H9 (cell line): ENCODE data around the gene DOCK1. TPM values are rescaled to one million over a fixed set of nuclear protein-coding genes. Genes with fewer than 3 reads are reported as not detected.

Source experiments
- DNase-seq: peaks from one replicate; pipeline ENCODE4 v3.0.0-alpha.2; 2017
- H2AFZ ChIP-seq: one replicate; pipeline ENCODE4 v1.6.1; 2013; ENCODE audit warnings: mild to moderate bottlenecking, low read length, control low read depth, moderate library complexity
- H2AK5ac ChIP-seq: 2 replicates; pipeline ENCODE4 v1.6.1; 2013; ENCODE audit warnings: low read length, control low read depth, mixed read lengths; ENCODE audit not compliant: insufficient read length
- H2BK120ac ChIP-seq: one replicate; pipeline ENCODE4 v1.6.1; 2013; ENCODE audit warnings: low read depth, mild to moderate bottlenecking, low read length, control low read depth, inconsistent platforms; ENCODE audit not compliant: poor library complexity, severe bottlenecking
- H2BK12ac ChIP-seq: 2 replicates; pipeline ENCODE4 v1.6.1; 2013; ENCODE audit warnings: low read length, control low read depth, mixed read lengths, low read depth; ENCODE audit not compliant: insufficient read length
- H2BK15ac ChIP-seq: 2 replicates; pipeline ENCODE4 v1.6.1; 2013; ENCODE audit warnings: low read depth, low read length, control low read depth
- H2BK20ac ChIP-seq: one replicate; pipeline ENCODE4 v1.6.1; 2013; ENCODE audit warnings: low read depth, mild to moderate bottlenecking, low read length, control low read depth, inconsistent platforms; ENCODE audit not compliant: poor library complexity, severe bottlenecking
- H2BK5ac ChIP-seq: 2 replicates; pipeline ENCODE4 v1.6.1; 2013; ENCODE audit warnings: low read length, control low read depth, mixed read lengths; ENCODE audit not compliant: insufficient read length
- H3K14ac ChIP-seq: 2 replicates; pipeline ENCODE4 v1.6.1; 2013; ENCODE audit warnings: low read length, control low read depth; ENCODE audit not compliant: insufficient read depth
- H3K18ac ChIP-seq: 2 replicates; pipeline ENCODE4 v1.6.1; 2013; ENCODE audit warnings: low read depth, mild to moderate bottlenecking, mixed read lengths, low read length, control low read depth; ENCODE audit not compliant: insufficient read length
- H3K23ac ChIP-seq: 2 replicates; pipeline ENCODE4 v1.6.1; 2013; ENCODE audit warnings: low read length, control low read depth, mixed read lengths, low read depth; ENCODE audit not compliant: insufficient read length
- H3K23me2 ChIP-seq: 2 replicates; pipeline ENCODE4 v1.6.1; 2013; ENCODE audit warnings: low read depth, mild to moderate bottlenecking, mixed read lengths, low read length, control low read depth; ENCODE audit not compliant: insufficient read length, poor library complexity, severe bottlenecking
- H3K27ac ChIP-seq: 2 replicates; pipeline ENCODE4 v1.5.1; 2013; ENCODE audit warnings: low read length, control low read depth, mixed read lengths, low read depth; ENCODE audit not compliant: insufficient read length
- H3K27me3 ChIP-seq: 2 replicates; pipeline ENCODE4 v1.6.1; 2013; ENCODE audit warnings: low read length, control low read depth, inconsistent platforms; ENCODE audit not compliant: insufficient read depth
- H3K4ac ChIP-seq: 2 replicates; pipeline ENCODE4 v1.6.1; 2013; ENCODE audit warnings: low read depth, mild to moderate bottlenecking, control low read depth, inconsistent platforms, low read length, moderate library complexity
- H3K4me1 ChIP-seq: 2 replicates; pipeline ENCODE4 v1.6.1; 2013; ENCODE audit warnings: low read length, control low read depth, inconsistent platforms; ENCODE audit not compliant: insufficient read depth
- H3K4me2 ChIP-seq: 2 replicates; pipeline ENCODE4 v1.6.1; 2013; ENCODE audit warnings: low read length, control low read depth, mixed read lengths; ENCODE audit not compliant: insufficient read length, insufficient read depth
- H3K56ac ChIP-seq: 2 replicates; pipeline ENCODE4 v1.6.1; 2013; ENCODE audit warnings: low read depth, mild to moderate bottlenecking, mixed read lengths, low read length, control low read depth; ENCODE audit not compliant: insufficient read length
- H3K79me1 ChIP-seq: 2 replicates; pipeline ENCODE4 v1.6.1; 2013; ENCODE audit warnings: low read depth, mild to moderate bottlenecking, moderate library complexity, low read length, control low read depth, inconsistent platforms; ENCODE audit not compliant: insufficient read depth, poor library complexity, severe bottlenecking
- H3K79me2 ChIP-seq: 2 replicates; pipeline ENCODE4 v1.6.1; 2013; ENCODE audit warnings: low read length, control low read depth, inconsistent platforms; ENCODE audit not compliant: insufficient read depth
- H3K9ac ChIP-seq: 2 replicates; pipeline ENCODE4 v1.6.1; 2013; ENCODE audit warnings: low read length, control low read depth, mixed read lengths; ENCODE audit not compliant: insufficient read length; ENCODE audit errors: extremely low read depth
- H3K9me3 ChIP-seq: one replicate; pipeline ENCODE4 v1.6.1; 2013; ENCODE audit warnings: low read depth, low read length, inconsistent platforms; ENCODE audit not compliant: control insufficient read depth
- H3T11ph ChIP-seq: one replicate; pipeline ENCODE4 v1.6.1; 2013; ENCODE audit warnings: mild to moderate bottlenecking, low read length, control low read depth, inconsistent platforms
- H4K20me1 ChIP-seq: one replicate; pipeline ENCODE4 v1.6.1; 2013; ENCODE audit not compliant: control insufficient read depth, insufficient read length, insufficient read depth
- H4K5ac ChIP-seq: 2 replicates; pipeline ENCODE4 v1.6.1; 2013; ENCODE audit warnings: low read depth, mild to moderate bottlenecking, mixed read lengths, low read length, control low read depth; ENCODE audit not compliant: insufficient read length
- H4K8ac ChIP-seq: replicated peaks from 2 replicates; pipeline ENCODE4 v1.6.1; 2013; ENCODE audit warnings: low read length, control low read depth, mixed read lengths, low read depth; ENCODE audit not compliant: insufficient read length
- H4K91ac ChIP-seq: 2 replicates; pipeline ENCODE4 v1.6.1; 2013; ENCODE audit warnings: low read depth, mild to moderate bottlenecking, moderate library complexity, mixed read lengths, low read length, control low read depth; ENCODE audit not compliant: insufficient read length
- H3K27ac Mint-ChIP-seq, 3 experiments: 2 replicates in 2 of 3; 3 replicates in 1 of 3; pipeline ENCODE4 v1.8.0; 2020 to 2021; ENCODE audit warnings: mixed read lengths in 3 of 3, mild to moderate bottlenecking in 1 of 3, moderate library complexity in 1 of 3
- H3K27me3 Mint-ChIP-seq: 2 replicates; pipeline ENCODE4 v1.8.0; 2021; ENCODE audit warnings: low read depth, mild to moderate bottlenecking, moderate library complexity, mixed read lengths
- H3K36me3 Mint-ChIP-seq, 3 experiments: 2 replicates in 2 of 3; 3 replicates in 1 of 3; pipeline ENCODE4 v1.8.0; 2020 to 2021; ENCODE audit warnings: low read depth in 3 of 3, mixed read lengths in 3 of 3; ENCODE audit not compliant: insufficient read depth in 1 of 3
- H3K4me1 Mint-ChIP-seq, 2 experiments: 2 replicates each; pipeline ENCODE4 v1.8.0; 2020; ENCODE audit warnings: mixed read lengths in 2 of 2
- H3K4me3 Mint-ChIP-seq, 2 experiments: 2 replicates in 1 of 2; 3 replicates in 1 of 2; pipeline ENCODE4 v1.8.0; 2020 to 2021; ENCODE audit warnings: mild to moderate bottlenecking in 2 of 2, mixed read lengths in 2 of 2, moderate library complexity in 1 of 2
- H3K9me3 Mint-ChIP-seq, 2 experiments: 2 replicates in 1 of 2; 3 replicates in 1 of 2; pipeline ENCODE4 v1.8.0; 2020; ENCODE audit warnings: mild to moderate bottlenecking in 2 of 2, mixed read lengths in 2 of 2, moderate library complexity in 1 of 2
- CTCF ChIP-seq: fragments of 200-600 bp; sonication (generic); conservative IDR thresholded peaks from 3 replicates; pipeline ENCODE4 v1.8.0; 2021; ENCODE audit warnings: antibody characterized with exemption, mild to moderate bottlenecking
- WGBS: extraction: QIAGEN DNeasy Blood & Tissue Kit; methylation state at CpG from one replicate; pipeline ENCODE4 v1.1.7; 2013; ENCODE audit warnings: missing lambda C conversion rate, low lambda C conversion rate, mixed read lengths; ENCODE audit not compliant: insufficient read length; ENCODE audit errors: extremely low coverage; 5-methylcytosine and 5-hydroxymethylcytosine counted together
- total RNA-seq: library from RNA; stranded (reverse); gene quantifications from 2 replicates; pipeline ENCODE4 v1.2.1, GENCODE V29; 2021

DOCK1 gene
- total RNA-seq, 1 experiment from 2014 or later = 57.0 TPM

- Histone ChIP-seq H3K14ac (no peak overlapping the region), H3K4me1 (no peaks in the 10 kb centered on the region), H3K4ac (no peak overlapping the region), H3K4me2 (no peak overlapping the region), H4K5ac (no peak overlapping the region), H4K20me1 (no peaks in the 10 kb centered on the region), H2BK12ac (no peak overlapping the region), H2BK20ac (no peak overlapping the region), H2AK5ac (no peak overlapping the region), H3K27me3 (no peaks in the 10 kb centered on the region), H2AFZ (no peak overlapping the region), H3K9ac (no peak overlapping the region), H3K27ac (no peak overlapping the region), H4K91ac (no peak overlapping the region), H2BK15ac (no peak overlapping the region), H3K23me2 (no peaks in the 10 kb centered on the region), H3K23ac (no peak overlapping the region), H2BK120ac (no peak overlapping the region), H3T11ph (no peak overlapping the region), H3K56ac (no peak overlapping the region), H3K18ac (no peak overlapping the region), H3K79me2 (peaks cover 10% of the 10 kb centered on the region; the same call in 1 of the 2 replicates), H3K79me1 (peaks cover 8% of the 10 kb centered on the region), H4K8ac (no peak overlapping the region), H2BK5ac (no peak overlapping the region), H3K9me3 (no peaks in the 10 kb centered on the region)
- Mint-ChIP-seq H3K36me3 (peaks cover 16 to 44% (median 31%) of the 10 kb centered on the region in 3 experiments), H3K4me1 (peaks cover 29 to 39% of the 10 kb centered on the region in 2 experiments), H3K27me3 (no peaks in the 10 kb centered on the region), H3K9me3 (peaks cover 0 to 2% of the 10 kb centered on the region in 2 experiments; a peak in 1 of 5 replicates), H3K27ac (0 out of 7 replicates have a peak overlapping the region, but pooled peaks of 1 of the 3 experiments have one; percentile 82), H3K4me3 (no peak overlapping the region)
- no CpG with 5 or more reads among the region's 7 CpGs for WGBS
- no peak for DNase-seq
- TF ChIP-seq CTCF = no peak
Measured at GRCh38 chr10:126931544-126931943, 26.3 kb downstream of the DOCK1 start.
